ENCODE measurements around the gene DPM2.
A peak's percentile ranks its signal among the peaks of the same experiment; 100 is the strongest.

Gene DPM2

GRCh38 chr9:127918183-127919107, 19.2 kb downstream of the DPM2 start:
- no peak for DNase-seq (ENCODE audit: low spot score)

- DNase-seq (ENCODE audit: low spot score): no peak
Measured at GRCh38 chr9:127917603-127918002, 20.1 kb downstream of the DPM2 start.

GRCh38 chr9:127916720-127917581, 20.7 kb downstream of the DPM2 start, which contains the start of gene ST6GALNAC4:
Gene ST6GALNAC4 (minus strand): TSS chr9:127917041. CDS start chr9:127916419, 622 bp downstream.
- peak; percentile 94 for DNase-seq (ENCODE audit: low spot score)

- no peak for DNase-seq (ENCODE audit: low spot score)
Measured at GRCh38 chr9:127915801-127916719, 21.6 kb downstream of the DPM2 start.

- no peak for DNase-seq (ENCODE audit: low spot score)
Measured at GRCh38 chr9:127915325-127915752, 22.3 kb downstream of the DPM2 start.

GRCh38 chr9:127913682-127914081, 24.0 kb downstream of the DPM2 start:
- DNase-seq (ENCODE audit: low spot score): no peak

- DNase-seq (ENCODE audit: low spot score): no peak
Measured at GRCh38 chr9:127912882-127913281, 24.8 kb downstream of the DPM2 start.

- no peak for DNase-seq (ENCODE audit: low spot score)
Measured at GRCh38 chr9:127912296-127912695, 25.4 kb downstream of the DPM2 start.

GRCh38 chr9:127910613-127911205, 26.9 kb downstream of the DPM2 start:
- peak; percentile 84 for DNase-seq (ENCODE audit: low spot score)

- DNase-seq (ENCODE audit: low spot score): no peak
Measured at GRCh38 chr9:127909839-127910273, 27.8 kb downstream of the DPM2 start.

- no peak for DNase-seq (ENCODE audit: low spot score)
Measured at GRCh38 chr9:127908660-127908926, 29.1 kb downstream of the DPM2 start.

GRCh38 chr9:127907867-127908659, 29.6 kb downstream of the DPM2 start:
- DNase-seq (ENCODE audit: low spot score): no peak

GRCh38 chr9:127905788-127906191, 31.9 kb downstream of the DPM2 start:
- no peak for DNase-seq (ENCODE audit: low spot score)

- no peak for DNase-seq (ENCODE audit: low spot score)
Measured at GRCh38 chr9:127905004-127905728, 32.5 kb downstream of the DPM2 start.

GRCh38 chr9:127904561-127905003, 33.1 kb downstream of the DPM2 start:
- DNase-seq (ENCODE audit: low spot score): no peak

GRCh38 chr9:127903557-127904475, 33.8 kb downstream of the DPM2 start:
- DNase-seq (ENCODE audit: low spot score): no peak

GRCh38 chr9:127899128-127899943, 38.3 kb downstream of the DPM2 start, which contains the start of gene ST6GALNAC6:
Gene ST6GALNAC6 (minus strand): TSS chr9:127899603. CDS start chr9:127897981, 1,622 bp downstream.
- peak; percentile 63 for DNase-seq (ENCODE audit: low spot score)

All from cerebellar cortex (tissue), 1 donor.